H9 (cell line): ENCODE measurements around the gene TIMM23. TPM values are rescaled to one million over a fixed set of nuclear protein-coding genes. Genes with fewer than 3 reads are reported as not detected.
"Not testable (repeated sequence)": the region's sequence is repeated elsewhere in the genome, so short reads cannot be mapped to it uniquely, and the experiment has no call there.

ENCODE experiments used
- DNase-seq: peaks from one replicate; pipeline ENCODE4 v3.0.0-alpha.2; 2017
- H2AFZ ChIP-seq: one replicate; pipeline ENCODE4 v1.6.1; 2013; ENCODE audit warnings: mild to moderate bottlenecking, low read length, control low read depth, moderate library complexity
- H2AK5ac ChIP-seq: 2 replicates; pipeline ENCODE4 v1.6.1; 2013; ENCODE audit warnings: low read length, control low read depth, mixed read lengths; ENCODE audit not compliant: insufficient read length
- H2BK120ac ChIP-seq: one replicate; pipeline ENCODE4 v1.6.1; 2013; ENCODE audit warnings: low read depth, mild to moderate bottlenecking, low read length, control low read depth, inconsistent platforms; ENCODE audit not compliant: poor library complexity, severe bottlenecking
- H2BK12ac ChIP-seq: 2 replicates; pipeline ENCODE4 v1.6.1; 2013; ENCODE audit warnings: low read length, control low read depth, mixed read lengths, low read depth; ENCODE audit not compliant: insufficient read length
- H2BK15ac ChIP-seq: 2 replicates; pipeline ENCODE4 v1.6.1; 2013; ENCODE audit warnings: low read depth, low read length, control low read depth
- H2BK20ac ChIP-seq: one replicate; pipeline ENCODE4 v1.6.1; 2013; ENCODE audit warnings: low read depth, mild to moderate bottlenecking, low read length, control low read depth, inconsistent platforms; ENCODE audit not compliant: poor library complexity, severe bottlenecking
- H2BK5ac ChIP-seq: 2 replicates; pipeline ENCODE4 v1.6.1; 2013; ENCODE audit warnings: low read length, control low read depth, mixed read lengths; ENCODE audit not compliant: insufficient read length
- H3K14ac ChIP-seq: 2 replicates; pipeline ENCODE4 v1.6.1; 2013; ENCODE audit warnings: low read length, control low read depth; ENCODE audit not compliant: insufficient read depth
- H3K18ac ChIP-seq: 2 replicates; pipeline ENCODE4 v1.6.1; 2013; ENCODE audit warnings: low read depth, mild to moderate bottlenecking, mixed read lengths, low read length, control low read depth; ENCODE audit not compliant: insufficient read length
- H3K23ac ChIP-seq: 2 replicates; pipeline ENCODE4 v1.6.1; 2013; ENCODE audit warnings: low read length, control low read depth, mixed read lengths, low read depth; ENCODE audit not compliant: insufficient read length
- H3K23me2 ChIP-seq: 2 replicates; pipeline ENCODE4 v1.6.1; 2013; ENCODE audit warnings: low read depth, mild to moderate bottlenecking, mixed read lengths, low read length, control low read depth; ENCODE audit not compliant: insufficient read length, poor library complexity, severe bottlenecking
- H3K27ac ChIP-seq: 2 replicates; pipeline ENCODE4 v1.5.1; 2013; ENCODE audit warnings: low read length, control low read depth, mixed read lengths, low read depth; ENCODE audit not compliant: insufficient read length
- H3K27me3 ChIP-seq: 2 replicates; pipeline ENCODE4 v1.6.1; 2013; ENCODE audit warnings: low read length, control low read depth, inconsistent platforms; ENCODE audit not compliant: insufficient read depth
- H3K4ac ChIP-seq: 2 replicates; pipeline ENCODE4 v1.6.1; 2013; ENCODE audit warnings: low read depth, mild to moderate bottlenecking, control low read depth, inconsistent platforms, low read length, moderate library complexity
- H3K4me1 ChIP-seq: 2 replicates; pipeline ENCODE4 v1.6.1; 2013; ENCODE audit warnings: low read length, control low read depth, inconsistent platforms; ENCODE audit not compliant: insufficient read depth
- H3K4me2 ChIP-seq: 2 replicates; pipeline ENCODE4 v1.6.1; 2013; ENCODE audit warnings: low read length, control low read depth, mixed read lengths; ENCODE audit not compliant: insufficient read length, insufficient read depth
- H3K56ac ChIP-seq: 2 replicates; pipeline ENCODE4 v1.6.1; 2013; ENCODE audit warnings: low read depth, mild to moderate bottlenecking, mixed read lengths, low read length, control low read depth; ENCODE audit not compliant: insufficient read length
- H3K79me1 ChIP-seq: 2 replicates; pipeline ENCODE4 v1.6.1; 2013; ENCODE audit warnings: low read depth, mild to moderate bottlenecking, moderate library complexity, low read length, control low read depth, inconsistent platforms; ENCODE audit not compliant: insufficient read depth, poor library complexity, severe bottlenecking
- H3K79me2 ChIP-seq: 2 replicates; pipeline ENCODE4 v1.6.1; 2013; ENCODE audit warnings: low read length, control low read depth, inconsistent platforms; ENCODE audit not compliant: insufficient read depth
- H3K9ac ChIP-seq: 2 replicates; pipeline ENCODE4 v1.6.1; 2013; ENCODE audit warnings: low read length, control low read depth, mixed read lengths; ENCODE audit not compliant: insufficient read length; ENCODE audit errors: extremely low read depth
- H3K9me3 ChIP-seq: one replicate; pipeline ENCODE4 v1.6.1; 2013; ENCODE audit warnings: low read depth, low read length, inconsistent platforms; ENCODE audit not compliant: control insufficient read depth
- H3T11ph ChIP-seq: one replicate; pipeline ENCODE4 v1.6.1; 2013; ENCODE audit warnings: mild to moderate bottlenecking, low read length, control low read depth, inconsistent platforms
- H4K20me1 ChIP-seq: one replicate; pipeline ENCODE4 v1.6.1; 2013; ENCODE audit not compliant: control insufficient read depth, insufficient read length, insufficient read depth
- H4K5ac ChIP-seq: 2 replicates; pipeline ENCODE4 v1.6.1; 2013; ENCODE audit warnings: low read depth, mild to moderate bottlenecking, mixed read lengths, low read length, control low read depth; ENCODE audit not compliant: insufficient read length
- H4K8ac ChIP-seq: replicated peaks from 2 replicates; pipeline ENCODE4 v1.6.1; 2013; ENCODE audit warnings: low read length, control low read depth, mixed read lengths, low read depth; ENCODE audit not compliant: insufficient read length
- H4K91ac ChIP-seq: 2 replicates; pipeline ENCODE4 v1.6.1; 2013; ENCODE audit warnings: low read depth, mild to moderate bottlenecking, moderate library complexity, mixed read lengths, low read length, control low read depth; ENCODE audit not compliant: insufficient read length
- H3K27ac Mint-ChIP-seq, 3 experiments: 2 replicates in 2 of 3; 3 replicates in 1 of 3; pipeline ENCODE4 v1.8.0; 2020 to 2021; ENCODE audit warnings: mixed read lengths in 3 of 3, mild to moderate bottlenecking in 1 of 3, moderate library complexity in 1 of 3
- H3K27me3 Mint-ChIP-seq: 2 replicates; pipeline ENCODE4 v1.8.0; 2021; ENCODE audit warnings: low read depth, mild to moderate bottlenecking, moderate library complexity, mixed read lengths
- H3K36me3 Mint-ChIP-seq, 3 experiments: 2 replicates in 2 of 3; 3 replicates in 1 of 3; pipeline ENCODE4 v1.8.0; 2020 to 2021; ENCODE audit warnings: low read depth in 3 of 3, mixed read lengths in 3 of 3; ENCODE audit not compliant: insufficient read depth in 1 of 3
- H3K4me1 Mint-ChIP-seq, 2 experiments: 2 replicates each; pipeline ENCODE4 v1.8.0; 2020; ENCODE audit warnings: mixed read lengths in 2 of 2
- H3K4me3 Mint-ChIP-seq, 2 experiments: 2 replicates in 1 of 2; 3 replicates in 1 of 2; pipeline ENCODE4 v1.8.0; 2020 to 2021; ENCODE audit warnings: mild to moderate bottlenecking in 2 of 2, mixed read lengths in 2 of 2, moderate library complexity in 1 of 2
- H3K9me3 Mint-ChIP-seq, 2 experiments: 2 replicates in 1 of 2; 3 replicates in 1 of 2; pipeline ENCODE4 v1.8.0; 2020; ENCODE audit warnings: mild to moderate bottlenecking in 2 of 2, mixed read lengths in 2 of 2, moderate library complexity in 1 of 2
- WGBS: extraction: QIAGEN DNeasy Blood & Tissue Kit; methylation state at CpG from one replicate; pipeline ENCODE4 v1.1.7; 2013; ENCODE audit warnings: missing lambda C conversion rate, low lambda C conversion rate, mixed read lengths; ENCODE audit not compliant: insufficient read length; ENCODE audit errors: extremely low coverage; 5-methylcytosine and 5-hydroxymethylcytosine counted together
- total RNA-seq: library from RNA; stranded (reverse); gene quantifications from 2 replicates; pipeline ENCODE4 v1.2.1, GENCODE V29; 2021

TIMM23 gene
- total RNA-seq, 1 experiment from 2014 or later, result 105 TPM

GRCh38 chr10:45985590-45985989 lies 13.3 kb downstream of the TIMM23 start:
- not testable (repeated sequence) for H2BK12ac ChIP-seq, H3K4me3 Mint-ChIP-seq, H3K23me2 ChIP-seq, H2AFZ ChIP-seq, H3K4me2 ChIP-seq, H3K4ac ChIP-seq, H4K8ac ChIP-seq, H3K27ac ChIP-seq, H3K9me3 ChIP-seq, H3K18ac ChIP-seq, H3K9ac ChIP-seq, H4K91ac ChIP-seq, H2BK20ac ChIP-seq, H2BK5ac ChIP-seq, H3K14ac ChIP-seq, H3K56ac ChIP-seq, H3K79me1 ChIP-seq, H3K79me2 ChIP-seq, H3K27me3 ChIP-seq, H3K27me3 Mint-ChIP-seq, H3T11ph ChIP-seq, H4K5ac ChIP-seq, H2BK15ac ChIP-seq, H2BK120ac ChIP-seq, H3K4me1 Mint-ChIP-seq, H2AK5ac ChIP-seq, H3K27ac Mint-ChIP-seq, DNase-seq, H3K23ac ChIP-seq, H3K4me1 ChIP-seq, H4K20me1 ChIP-seq, H3K9me3 Mint-ChIP-seq
- peaks cover 9 to 40% (median 39%) of the 10 kb centered on the region in 3 experiments; a peak in 6 of 7 replicates for H3K36me3 Mint-ChIP-seq
- no CpG with 5 or more reads among the region's 3 CpGs for WGBS
